SK-N-MC (cell line): ENCODE data around the gene RBBP8NL.

Experiments
- DNase-seq: peaks from one replicate; pipeline ENCODE4 v3.0.0-alpha.2; 2011; ENCODE audit warnings: low read depth, low spot score
- H3K27ac ChIP-seq: fragments of 200-600 bp; sonication (generic); 2 replicates; pipeline ENCODE4 v1.5.1; 2016; ENCODE audit warnings: mixed run types
- H3K36me3 ChIP-seq: fragments of 200-600 bp; sonication (generic); 2 replicates; pipeline ENCODE4 v1.6.1; 2017; ENCODE audit warnings: antibody characterized with exemption, low read length, mixed read lengths; ENCODE audit not compliant: insufficient read depth
- H3K4me3 ChIP-seq: fragments of 200-600 bp; sonication (generic); 2 replicates; pipeline ENCODE4 v1.5.1; 2016
- H3K9ac ChIP-seq: fragments of 200-600 bp; sonication (generic); 2 replicates; pipeline ENCODE4 v1.8.0; 2017; ENCODE audit warnings: mixed run types, mixed read lengths; ENCODE audit not compliant: insufficient read length
- H3K9me3 ChIP-seq: fragments of 200-600 bp; sonication (generic); 2 replicates; pipeline ENCODE4 v1.6.1; 2017; ENCODE audit warnings: low read depth, mild to moderate bottlenecking, antibody characterized with exemption, low read length, moderate library complexity, mixed read lengths
- EZH2 ChIP-seq: fragments of 200-600 bp; sonication (generic); IDR thresholded peaks from one replicate; pipeline ENCODE4 v1.6.1; 2017; ENCODE audit warnings: antibody characterized with exemption
- FOXP2 ChIP-seq: optimal IDR thresholded peaks from 2 replicates; pipeline ENCODE3; 2011; ENCODE audit warnings: mild to moderate bottlenecking, moderate library complexity; ENCODE audit not compliant: insufficient read depth; ENCODE audit errors: extremely low read length, control extremely low read depth
- POLR2AphosphoS5 ChIP-seq: IDR thresholded peaks from 2 replicates; pipeline ENCODE4 v1.6.1; 2012; ENCODE audit warnings: mild to moderate bottlenecking, low read depth, low read length, borderline replicate concordance

Gene RBBP8NL

GRCh38 chr20:62437927-62438326 is 10.6 kb upstream of the RBBP8NL start:
- TF ChIP-seq POLR2AphosphoS5 (no peak), EZH2 (no peak), FOXP2 (no peak)
- H3K9me3 ChIP-seq = no peaks in the 10 kb centered on the region
- no peaks in the 10 kb centered on the region for H3K36me3 ChIP-seq
- H3K27ac ChIP-seq = no peak overlapping the region
- H3K4me3 ChIP-seq = no peak overlapping the region
- no peak for DNase-seq
- H3K9ac ChIP-seq = no peak overlapping the region

GRCh38 chr20:62437496-62437895 is 10.2 kb upstream of the RBBP8NL start:
- TF ChIP-seq EZH2 = no peak
- TF ChIP-seq POLR2AphosphoS5 = no peak
- no peak for TF ChIP-seq FOXP2
- H3K27ac ChIP-seq = no peak overlapping the region
- no peak overlapping the region for H3K9ac ChIP-seq
- H3K4me3 ChIP-seq = no peak overlapping the region
- DNase-seq = no peak
- H3K9me3 ChIP-seq = no peaks in the 10 kb centered on the region
- H3K36me3 ChIP-seq = no peaks in the 10 kb centered on the region

- no peak for TF ChIP-seq FOXP2
- TF ChIP-seq EZH2 = no peak
- no peak for TF ChIP-seq POLR2AphosphoS5
- no peak overlapping the region for H3K4me3 ChIP-seq
- no peaks in the 10 kb centered on the region for H3K9me3 ChIP-seq
- H3K9ac ChIP-seq = no peak overlapping the region
- H3K27ac ChIP-seq = no peak overlapping the region
- no peaks in the 10 kb centered on the region for H3K36me3 ChIP-seq
- DNase-seq = no peak
Measured at GRCh38 chr20:62436692-62437091, 9.4 kb upstream of the RBBP8NL start.

- no peak overlapping the region for H3K27ac ChIP-seq
- no peak for DNase-seq
- TF ChIP-seq EZH2 (no peak), POLR2AphosphoS5 (no peak), FOXP2 (no peak)
- H3K4me3 ChIP-seq = no peak overlapping the region
- no peak overlapping the region for H3K9ac ChIP-seq
- H3K36me3 ChIP-seq = no peaks in the 10 kb centered on the region
- no peaks in the 10 kb centered on the region for H3K9me3 ChIP-seq
Measured at GRCh38 chr20:62433658-62434497, 6.5 kb upstream of the RBBP8NL start.

GRCh38 chr20:62430866-62431447 is 3.6 kb upstream of the RBBP8NL start:
- Histone ChIP-seq H3K27ac (no peak overlapping the region), H3K4me3 (no peak overlapping the region), H3K36me3 (no peaks in the 10 kb centered on the region), H3K9me3 (no peaks in the 10 kb centered on the region), H3K9ac (no peak overlapping the region)
- DNase-seq = no peak
- TF ChIP-seq EZH2 (no peak), FOXP2 (no peak), POLR2AphosphoS5 (no peak)

GRCh38 chr20:62430311-62430853 is 3.0 kb upstream of the RBBP8NL start:
- H3K9ac ChIP-seq = no peak overlapping the region
- no peaks in the 10 kb centered on the region for H3K36me3 ChIP-seq
- H3K27ac ChIP-seq = no peak overlapping the region
- TF ChIP-seq POLR2AphosphoS5 = no peak
- no peak for TF ChIP-seq EZH2
- TF ChIP-seq FOXP2 = no peak
- H3K4me3 ChIP-seq = no peak overlapping the region
- H3K9me3 ChIP-seq = no peaks in the 10 kb centered on the region
- DNase-seq = no peak

- no peaks in the 10 kb centered on the region for H3K36me3 ChIP-seq
- no peak for DNase-seq
Measured at GRCh38 chr20:62429455-62430310, 2.3 kb upstream of the RBBP8NL start.

More at GRCh38 chr20:62429455-62430310, 2.3 kb upstream of the RBBP8NL start:
- H3K9me3 ChIP-seq = no peaks in the 10 kb centered on the region
- no peak overlapping the region for H3K27ac ChIP-seq
- H3K4me3 ChIP-seq = no peak overlapping the region
- no peak overlapping the region for H3K9ac ChIP-seq
- TF ChIP-seq FOXP2 = no peak
- no peak for TF ChIP-seq EZH2
- no peak for TF ChIP-seq POLR2AphosphoS5
